Transverse colon (tissue), 4 donors: ENCODE measurements around the gene ROR1. TPM values are rescaled to one million over a fixed set of nuclear protein-coding genes. Genes with fewer than 3 reads are reported as not detected.

ENCODE experiments used
- DNase-seq: peaks from one replicate; pipeline ENCODE4 v3.0.0-alpha.2; 2019
- H3K27ac ChIP-seq, 4 donors: fragments of 200-600 bp; sonication (generic); 2 replicates each; pipeline ENCODE4 v1.5.1; 2016 to 2018; ENCODE audit warnings: inconsistent platforms in 4 of 4
- H3K27me3 ChIP-seq: fragments of 200-600 bp; sonication (generic); 2 replicates; pipeline ENCODE4 v1.5.1; 2017; ENCODE audit warnings: inconsistent platforms
- H3K36me3 ChIP-seq, 4 donors: fragments of 200-600 bp; sonication (generic); 2 replicates each; pipeline ENCODE4 v1.5.1; 2017 to 2019; ENCODE audit warnings: inconsistent platforms in 4 of 4
- H3K4me1 ChIP-seq, 4 donors: fragments of 200-600 bp; sonication (generic); 2 replicates each; pipeline ENCODE4 v1.5.1; 2017 to 2020; ENCODE audit warnings: inconsistent platforms in 4 of 4
- H3K4me3 ChIP-seq, 4 donors: fragments of 200-600 bp; sonication (generic); 1 replicate in 1 of 4; 2 replicates in 3 of 4; pipeline versions ENCODE4 v1.5.1 to v1.6.1; 2017 to 2019; ENCODE audit warnings: inconsistent platforms in 4 of 4
- H3K9me3 ChIP-seq, 2 donors: fragments of 200-600 bp; sonication (generic); 2 replicates each; pipeline ENCODE4 v1.5.1; 2017 to 2019; ENCODE audit warnings: inconsistent platforms in 2 of 2
- CTCF ChIP-seq, 5 experiments: fragments of 200-600 bp in 3 of 5; fragments of 450-650 bp in 2 of 5; sonication (generic) in 3 of 5; IDR thresholded peaks; 1 replicate in 2 of 5; 2 replicates in 3 of 5; pipeline ENCODE4 v1.5.1; 2016 to 2017; ENCODE audit warnings: antibody characterized with exemption in 5 of 5, inconsistent platforms in 3 of 5, mild to moderate bottlenecking in 2 of 5, moderate library complexity in 1 of 5
- EP300 ChIP-seq: sonication (generic); formaldehyde crosslinking; IDR thresholded peaks from one replicate; pipeline ENCODE4 v1.6.1; 2017; ENCODE audit warnings: antibody characterized with exemption, low read depth
- POLR2A ChIP-seq: fragments of 450-650 bp; IDR thresholded peaks from one replicate; pipeline ENCODE4 v1.6.1; 2016; ENCODE audit warnings: antibody characterized with exemption, mild to moderate bottlenecking, moderate library complexity
- POLR2AphosphoS5 ChIP-seq, 3 donors: sonication (generic); formaldehyde crosslinking; IDR thresholded peaks; one replicate each; pipeline ENCODE4 v1.6.1; 2016; ENCODE audit warnings: antibody characterized with exemption in 3 of 3
- WGBS, 2 donors: methylation state at CpG; one replicate each; pipeline ENCODE4 v1.1.5; 2018; ENCODE audit warnings: low coverage in 1 of 2; 5-methylcytosine and 5-hydroxymethylcytosine counted together
- in situ Hi-C, 4 donors: fragments of 200-750 bp; cut with MboI; loops; one replicate each; pipeline versions ENCODE4 v1.15.0 to v1.15.1; 2017; ENCODE audit warnings: low sequenced_read_pairs in 3 of 4, low pct_ligation_motif_present in 1 of 4, low pct_unique_long_range_greater_than_20kb in 1 of 4
- intact Hi-C: fragments of 100-400 bp; cut with DNase I; formaldehyde crosslinking; loops from one replicate; pipeline ENCODE4 v1.15.1; 2023; ENCODE audit warnings: low total_unique reads
- total RNA-seq, 4 donors: library from RNA; depleted of rRNA; stranded (reverse); fragments of >200 nt; gene quantifications; one replicate each; pipeline ENCODE4 v1.1.0, GENCODE V29; 2016

The ROR1 gene
- total RNA-seq, 4 donors from 2014 or later, result 3.0 to 6.7 (median 4.6) TPM

DNA sequence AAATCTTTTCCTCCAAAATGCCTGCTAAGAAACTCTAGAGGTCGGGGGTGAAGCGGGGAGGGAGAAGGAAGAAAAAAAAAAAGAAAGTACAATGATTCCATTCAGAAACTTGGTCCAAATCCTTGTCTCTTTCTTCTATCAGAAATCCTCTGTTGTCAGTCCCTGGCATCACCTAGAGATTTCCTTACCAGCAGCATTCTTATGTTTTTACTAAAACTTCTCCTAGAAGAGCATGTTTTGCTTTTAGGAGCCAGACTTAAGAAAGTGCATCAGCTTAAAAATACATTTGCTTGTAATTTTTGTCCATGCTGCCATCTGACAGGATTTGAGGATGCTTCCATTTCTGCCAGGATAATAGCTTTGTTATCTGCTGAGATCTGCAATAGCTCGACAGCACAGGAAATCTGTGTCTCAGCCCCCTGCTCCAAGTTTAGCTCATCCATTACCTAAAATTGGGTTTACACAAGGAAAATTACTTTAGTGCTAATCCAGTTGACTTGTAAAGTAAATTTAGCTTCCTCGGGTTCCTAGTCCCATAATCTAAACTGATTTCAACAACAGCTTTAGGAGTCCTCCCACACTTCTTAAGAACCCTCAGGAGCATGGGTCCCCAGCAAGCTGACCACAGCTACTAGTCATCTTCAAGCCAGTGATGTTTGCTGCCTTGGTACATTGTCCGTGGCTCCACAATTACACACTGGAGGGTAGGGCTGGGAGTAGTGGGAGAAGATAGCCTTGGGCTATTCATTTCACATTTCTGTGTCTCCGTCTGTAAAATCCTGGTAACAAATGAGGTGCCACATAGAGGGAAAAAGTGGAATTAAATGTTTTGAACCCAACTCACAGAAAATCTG is 337.3 kb downstream of the ROR1 start:
- intact Hi-C loops, result no loop called here
- Histone ChIP-seq H3K27me3 (no peaks in the 10 kb centered on the region), H3K27ac (no peak overlapping the region), H3K36me3 (no peaks in the 10 kb centered on the region), H3K9me3 (no peaks in the 10 kb centered on the region), H3K4me1 (no peaks in the 10 kb centered on the region), H3K4me3 (no peak overlapping the region)
- WGBS, 2 donors, result 75 to 78% methylated on average over 6 of the region's 6 CpGs
- no peak for DNase-seq
- no peak for TF ChIP-seq EP300
- no peak for TF ChIP-seq CTCF (IDR thresholded peaks at IDR 0.05)
- TF ChIP-seq POLR2AphosphoS5 (IDR thresholded peaks at IDR 0.05), result no peak
- TF ChIP-seq POLR2A, result no peak
- in situ Hi-C loops, result no loop called here

DNA sequence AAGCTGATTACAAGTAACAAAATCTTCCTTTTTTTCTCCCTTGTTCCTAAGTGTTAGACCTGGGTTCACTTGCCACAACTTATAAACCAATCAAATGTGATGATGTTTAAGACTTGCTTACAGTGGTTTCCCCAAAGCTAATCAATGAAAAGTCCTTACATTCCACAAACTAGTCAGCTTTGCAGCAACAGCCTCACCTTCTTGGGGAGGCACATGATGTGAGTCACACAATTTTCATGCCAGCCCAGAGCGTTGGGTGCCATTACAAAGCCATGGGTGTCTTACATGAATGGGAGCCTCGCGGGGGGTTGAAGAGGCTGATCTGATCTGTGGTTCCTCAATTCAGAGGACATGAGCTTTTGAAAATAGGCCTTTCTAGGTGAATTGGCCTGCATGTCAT is 338.0 kb downstream of the ROR1 start:
- Histone ChIP-seq H3K27ac (no peak overlapping the region), H3K27me3 (no peaks in the 10 kb centered on the region), H3K36me3 (no peaks in the 10 kb centered on the region), H3K4me3 (no peak overlapping the region), H3K9me3 (no peaks in the 10 kb centered on the region), H3K4me1 (no peaks in the 10 kb centered on the region)
- no peak for DNase-seq
- WGBS, 2 donors, result 76% methylated on average over 3 of the region's 3 CpGs; no CpG with 5 or more reads in 1 of the 2 donors
- intact Hi-C loops, result no loop called here
- in situ Hi-C loops, result no loop called here
- TF ChIP-seq EP300 (no peak), POLR2AphosphoS5 (IDR thresholded peaks at IDR 0.05) (no peak), CTCF (IDR thresholded peaks at IDR 0.05) (no peak), POLR2A (no peak)

DNA sequence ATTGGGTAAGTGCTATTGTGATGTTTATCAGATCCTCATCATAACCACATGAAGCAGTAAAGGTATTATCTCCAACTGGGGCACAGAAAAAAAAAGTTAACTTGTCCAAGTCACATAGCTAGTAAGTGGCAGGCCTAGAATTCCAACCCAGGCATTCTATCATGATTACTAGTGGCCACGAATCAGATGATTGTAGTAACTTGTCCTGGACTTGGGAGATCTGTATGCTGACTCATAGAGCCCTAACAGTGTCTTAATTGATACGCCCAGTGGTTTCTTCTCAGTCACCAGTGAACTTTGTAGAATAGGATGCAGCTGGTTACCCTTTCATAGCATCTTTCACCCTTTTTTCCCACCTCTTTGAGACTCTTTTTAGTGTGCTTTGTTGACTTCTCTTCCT is 338.5 kb downstream of the ROR1 start:
- intact Hi-C loops, result no loop called here
- Histone ChIP-seq H3K27ac (no peak overlapping the region), H3K27me3 (no peaks in the 10 kb centered on the region), H3K4me1 (no peaks in the 10 kb centered on the region), H3K36me3 (no peaks in the 10 kb centered on the region), H3K4me3 (no peak overlapping the region), H3K9me3 (no peaks in the 10 kb centered on the region)
- TF ChIP-seq EP300, result no peak
- no peak for TF ChIP-seq POLR2A
- TF ChIP-seq CTCF (IDR thresholded peaks at IDR 0.05), result no peak
- no peak for TF ChIP-seq POLR2AphosphoS5 (IDR thresholded peaks at IDR 0.05)
- in situ Hi-C loops, result no loop called here
- 73 to 100% methylated on average over 1 to 2 of the region's 2 CpGs for whole genome bisulfite sequencing, 2 donors
- no peak for DNase-seq

DNA sequence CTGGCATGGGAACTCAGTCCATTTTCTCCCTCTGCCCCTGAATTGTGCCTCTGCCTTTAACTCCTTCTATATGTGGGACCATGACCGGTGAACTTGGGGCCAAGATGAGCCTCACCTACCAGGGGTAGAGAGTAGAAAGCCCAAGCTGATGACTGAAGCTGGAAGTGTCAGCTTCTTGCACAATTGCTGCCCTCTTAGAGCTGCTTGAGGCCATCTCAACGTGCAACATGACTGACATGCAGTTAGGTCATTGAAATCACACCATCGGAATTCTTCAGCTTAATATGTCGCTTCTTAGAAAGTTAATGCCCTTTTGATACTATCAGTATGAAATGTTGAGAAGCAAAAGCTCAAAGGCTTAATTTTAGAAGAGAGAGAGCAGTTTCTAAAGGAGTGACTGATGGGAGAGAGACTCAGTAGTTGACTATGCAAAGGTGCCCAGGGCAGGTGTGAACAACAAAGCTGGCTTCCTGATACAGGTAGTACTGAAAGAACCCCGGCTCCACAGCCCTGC is 340.3 kb downstream of the ROR1 start:
- TF ChIP-seq POLR2A (no peak), POLR2AphosphoS5 (IDR thresholded peaks at IDR 0.05) (no peak), EP300 (no peak), CTCF (IDR thresholded peaks at IDR 0.05) (no peak)
- Histone ChIP-seq H3K27ac (no peak overlapping the region), H3K9me3 (no peaks in the 10 kb centered on the region), H3K27me3 (no peaks in the 10 kb centered on the region), H3K4me3 (no peak overlapping the region), H3K36me3 (no peaks in the 10 kb centered on the region), H3K4me1 (no peaks in the 10 kb centered on the region)
- DNase-seq, result no peak
- in situ Hi-C loops (no loop called here), intact Hi-C loops (no loop called here)
- whole genome bisulfite sequencing, 2 donors, result 96 to 100% methylated on average over 1 to 5 of the region's 5 CpGs
